ENCODE measurements around the gene RAVER1. TPM values are rescaled to one million over a fixed set of nuclear protein-coding genes. Genes with fewer than 3 reads are reported as not detected.
A peak's percentile ranks its signal among the peaks of the same experiment; 100 is the strongest.
"Not testable (repeated sequence)": the region's sequence is repeated elsewhere in the genome, so short reads cannot be mapped to it uniquely, and the experiment has no call there.

Gene RAVER1
- total RNA-seq, 1 experiment from 2014 or later = 86.9 TPM

GRCh38 chr19:10338940-10339339 is 5.6 kb upstream of the RAVER1 start (continued):
- TF ChIP-seq PRDM15 (CRISPR knock-in tag; IDR thresholded peaks at IDR 0.05) = no peak
- no peak for TF ChIP-seq RORB (CRISPR knock-in tag; IDR thresholded peaks at IDR 0.05)
- no peak for TF ChIP-seq JAZF1 (CRISPR knock-in tag; IDR thresholded peaks at IDR 0.05)
- no peak for TF ChIP-seq OVOL2 (CRISPR knock-in tag; IDR thresholded peaks at IDR 0.05; ENCODE audit: borderline replicate concordance)
- no peak for TF ChIP-seq ATF1 (CRISPR knock-in tag; IDR thresholded peaks at IDR 0.05)
- no peak for TF ChIP-seq TCF7 (CRISPR knock-in tag; IDR thresholded peaks at IDR 0.05; ENCODE audit: low read depth)
- TF ChIP-seq E2F4 (CRISPR knock-in tag; IDR thresholded peaks at IDR 0.05; ENCODE audit: borderline replicate concordance, low read depth) = no peak
- no peak for TF ChIP-seq GABPB1 (CRISPR knock-in tag; IDR thresholded peaks at IDR 0.05)
- no peak for TF ChIP-seq USF1 (CRISPR knock-in tag; IDR thresholded peaks at IDR 0.05)

- H3K4me3 Mint-ChIP-seq; H3K27me3 Mint-ChIP-seq (ENCODE audit: low read depth); H3K36me3 Mint-ChIP-seq; H3K27ac Mint-ChIP-seq; ATAC-seq; DNase-seq (ENCODE audit: low spot score); POLR2A ChIA-PET; H3K9me3 Mint-ChIP-seq: not testable (repeated sequence)
- CTCF ChIA-PET = interaction anchor here (1.4 to 3.7 kb wide), 4 partner anchors 17 to 52 kb away, joined by 4 to 24 read pairs (median 8); partner anchors contain the start of gene TYK2
- H3K4me1 Mint-ChIP-seq = peaks cover 39% of the 10 kb centered on the region
Measured at GRCh38 chr19:10336725-10337124, 3.4 kb upstream of the RAVER1 start.

- peak overlapping the region; percentile 93 for H3K4me3 Mint-ChIP-seq
- POLR2A ChIA-PET = interaction anchor here (0.6 kb wide), 1 partner anchor 39 kb away, joined by 7 read pairs; no protein-coding TSS in a partner anchor
- no peaks in the 10 kb centered on the region for H3K9me3 Mint-ChIP-seq
- peaks cover 10% of the 10 kb centered on the region for H3K27me3 Mint-ChIP-seq (ENCODE audit: low read depth)
- peaks cover under 1% of the 10 kb centered on the region for H3K36me3 Mint-ChIP-seq
- peak; percentile 52 for DNase-seq (ENCODE audit: low spot score)
- CTCF ChIA-PET = interaction anchor here (1.0 to 5.1 kb wide), 10 partner anchors 18 to 364 kb away, joined by 4 to 55 read pairs (median 10); partner anchors contain the start of genes ICAM1, ICAM5 and TYK2
- peaks cover 34% of the 10 kb centered on the region for H3K4me1 Mint-ChIP-seq
- H3K27ac Mint-ChIP-seq = no peak overlapping the region
- no peak for ATAC-seq
- TF ChIP-seq MXD4 (CRISPR knock-in tag; IDR thresholded peaks at IDR 0.05; ENCODE audit: borderline replicate concordance) (no peak), MYBL2 (CRISPR knock-in tag; IDR thresholded peaks at IDR 0.05) (no peak), ARID4B (CRISPR knock-in tag; IDR thresholded peaks at IDR 0.05; ENCODE audit: borderline replicate concordance) (no peak), ATF1 (CRISPR knock-in tag; IDR thresholded peaks at IDR 0.05) (no peak), E2F4 (CRISPR knock-in tag; IDR thresholded peaks at IDR 0.05; ENCODE audit: borderline replicate concordance, low read depth) (no peak), USF2 (CRISPR knock-in tag; IDR thresholded peaks at IDR 0.05) (no peak), SOX15 (CRISPR knock-in tag; IDR thresholded peaks at IDR 0.05) (no peak), GTF2I (CRISPR knock-in tag; conservative IDR thresholded peaks at IDR 0.05) (no peak), E2F5 (CRISPR knock-in tag; IDR thresholded peaks at IDR 0.05) (no peak), ELF4 (CRISPR knock-in tag; IDR thresholded peaks at IDR 0.05; ENCODE audit: low read depth) (no peak)
Measured at GRCh38 chr19:10335352-10335985, 2.1 kb upstream of the RAVER1 start.

Measured in WTC11 (cell line).